Ascending aorta (tissue), 2 donors: ENCODE results near the gene MAP3K19. TPM values are rescaled to one million over a fixed set of nuclear protein-coding genes. Genes with fewer than 3 reads are reported as not detected.

Source experiments
- DNase-seq, 2 donors: peaks; one replicate each; pipeline ENCODE4 v3.0.0-alpha.2; 2019; ENCODE audit warnings: low spot score in 2 of 2
- H3K27ac ChIP-seq, 2 donors: fragments of 200-600 bp; sonication (generic); one replicate each; pipeline ENCODE4 v1.5.1; 2016 to 2017; ENCODE audit warnings: mild to moderate bottlenecking in 1 of 2
- H3K27me3 ChIP-seq: fragments of 200-600 bp; sonication (generic); one replicate; pipeline ENCODE4 v1.5.1; 2017
- H3K36me3 ChIP-seq, 2 donors: fragments of 200-600 bp; sonication (generic); one replicate each; pipeline ENCODE4 v1.5.1; 2016
- H3K4me1 ChIP-seq, 2 donors: fragments of 200-600 bp; sonication (generic); one replicate each; pipeline ENCODE4 v1.5.1; 2016 to 2017; ENCODE audit warnings: mild to moderate bottlenecking in 1 of 2
- H3K4me3 ChIP-seq, 2 donors: fragments of 200-600 bp; sonication (generic); one replicate each; pipeline ENCODE4 v1.5.1; 2016 to 2017; ENCODE audit warnings: mild to moderate bottlenecking in 1 of 2
- H3K9me3 ChIP-seq, 2 donors: fragments of 200-600 bp; sonication (generic); one replicate each; pipeline ENCODE4 v1.5.1; 2016
- CTCF ChIP-seq, 3 experiments: fragments of 200-600 bp in 2 of 3; fragments of 450-650 bp in 1 of 3; sonication (generic) in 2 of 3; IDR thresholded peaks; one replicate each; pipeline ENCODE4 v1.5.1; 2016 to 2019; ENCODE audit warnings: antibody characterized with exemption in 3 of 3, mild to moderate bottlenecking in 1 of 3, moderate library complexity in 1 of 3
- intact Hi-C: fragments of 100-400 bp; cut with DNase I; formaldehyde crosslinking; loops from one replicate; pipeline ENCODE4 v1.15.1; 2023
- total RNA-seq: library from RNA; depleted of rRNA; stranded (reverse); fragments of >200 nt; gene quantifications from one replicate; pipeline ENCODE4 v1.1.0, GENCODE V29; 2016

The MAP3K19 gene
- total RNA-seq, result not detected

- Histone ChIP-seq H3K27ac (no peak within 1 kb of the TSS), H3K9me3 (no peaks in the 10 kb centered on the region), H3K27me3 (no peaks in the 10 kb centered on the region), H3K36me3 (no peaks in the 10 kb centered on the region), H3K4me3 (no peak within 1 kb of the TSS), H3K4me1 (peaks cover 0 to 6% of the 10 kb centered on the region in 2 donors)
- intact Hi-C loops, result no loop called here
- DNase-seq, result no peak
- TF ChIP-seq CTCF (IDR thresholded peaks at IDR 0.05), result no peak
Observed at GRCh38 chr2:135047300-135047699, at the start of gene MAP3K19. Gene MAP3K19, minus strand, starts transcription at chr2:135047447. Its CDS starts 22,800 bp downstream, at chr2:135024647.

- H3K9me3 ChIP-seq, result no peaks in the 10 kb centered on the region
- H3K36me3 ChIP-seq, result peaks cover 0 to 27% of the 10 kb centered on the region in 2 donors
- no peaks in the 10 kb centered on the region for H3K27me3 ChIP-seq
- no peak overlapping the region for H3K4me3 ChIP-seq
- intact Hi-C loops, result no loop called here
- no peaks in the 10 kb centered on the region for H3K4me1 ChIP-seq
- no peak for DNase-seq
- no peak overlapping the region for H3K27ac ChIP-seq
- TF ChIP-seq CTCF (IDR thresholded peaks at IDR 0.05), result no peak
Observed at GRCh38 chr2:135096665-135097446, 49.6 kb upstream of the MAP3K19 start.

GRCh38 chr2:135095591-135095990 is 48.3 kb upstream of the MAP3K19 start:
- Histone ChIP-seq H3K4me1 (no peaks in the 10 kb centered on the region), H3K27ac (no peak overlapping the region), H3K27me3 (no peaks in the 10 kb centered on the region), H3K9me3 (no peaks in the 10 kb centered on the region), H3K4me3 (no peak overlapping the region), H3K36me3 (peaks cover 0 to 27% of the 10 kb centered on the region in 2 donors)
- DNase-seq, result no peak
- TF ChIP-seq CTCF (IDR thresholded peaks at IDR 0.05), result no peak
- intact Hi-C loops, result no loop called here

- TF ChIP-seq CTCF (IDR thresholded peaks at IDR 0.05), result no peak
- H3K4me1 ChIP-seq, result no peaks in the 10 kb centered on the region
- no peaks in the 10 kb centered on the region for H3K9me3 ChIP-seq
- intact Hi-C loops, result no loop called here
- peaks cover 1 to 27% of the 10 kb centered on the region in 2 donors for H3K36me3 ChIP-seq
- DNase-seq, result no peak
- no peak overlapping the region for H3K27ac ChIP-seq
- no peaks in the 10 kb centered on the region for H3K27me3 ChIP-seq
- H3K4me3 ChIP-seq, result no peak overlapping the region
Observed at GRCh38 chr2:135094508-135094907, 47.3 kb upstream of the MAP3K19 start.

GRCh38 chr2:135093670-135094330 is 46.6 kb upstream of the MAP3K19 start:
- intact Hi-C loops, result no loop called here
- Histone ChIP-seq H3K36me3 (peaks cover 2 to 27% of the 10 kb centered on the region in 2 donors), H3K4me1 (no peaks in the 10 kb centered on the region), H3K9me3 (no peaks in the 10 kb centered on the region), H3K4me3 (no peak overlapping the region), H3K27me3 (no peaks in the 10 kb centered on the region), H3K27ac (no peak overlapping the region)
- no peak for DNase-seq
- TF ChIP-seq CTCF (IDR thresholded peaks at IDR 0.05), result no peak
